HepG2 (cell line): ENCODE measurements around the gene VDAC2. TPM values are rescaled to one million over a fixed set of nuclear protein-coding genes. Genes with fewer than 3 reads are reported as not detected.

Experiments used
- ARNT2 ChIP-seq: sonication (generic); formaldehyde crosslinking; IDR thresholded peaks from 2 replicates; pipeline ENCODE4 v1.8.0; 2022; ENCODE audit warnings: mild to moderate bottlenecking, low read depth, missing genetic modification reagents, moderate library complexity
- BHLHE40 ChIP-seq: IDR thresholded peaks from 2 replicates; pipeline ENCODE4 v1.6.1; 2011; ENCODE audit warnings: low read length, improper control_type of control experiment
- CBFB ChIP-seq: sonication (generic); formaldehyde crosslinking; IDR thresholded peaks from 2 replicates; pipeline ENCODE4 v1.4.0; 2020; ENCODE audit warnings: missing genetic modification reagents
- CEBPZ ChIP-seq: IDR thresholded peaks from 2 replicates; pipeline ENCODE4 v1.6.1; 2012; ENCODE audit warnings: low read length, improper control_type of control experiment
- CSRNP1 ChIP-seq: sonication (generic); formaldehyde crosslinking; IDR thresholded peaks from 2 replicates; pipeline ENCODE4 v1.8.1; 2023; ENCODE audit warnings: mild to moderate bottlenecking, missing genetic modification reagents
- EP300 ChIP-seq, 3 experiments: sonication (generic) in 1 of 3; formaldehyde crosslinking in 1 of 3; IDR thresholded peaks; 2 replicates each; pipeline versions ENCODE4 v1.5.1 to v1.6.1; 2011 to 2020; ENCODE audit warnings: low read depth in 2 of 3, low read length in 2 of 3, borderline replicate concordance in 1 of 3, improper control_type of control experiment in 1 of 3, mild to moderate bottlenecking in 1 of 3, missing genetic modification reagents in 1 of 3, moderate library complexity in 1 of 3
- GLI4 ChIP-seq: sonication (generic); formaldehyde crosslinking; IDR thresholded peaks from 2 replicates; pipeline ENCODE4 v1.5.1; 2020; ENCODE audit warnings: missing genetic modification reagents, mild to moderate bottlenecking, moderate library complexity, borderline replicate concordance
- KLF15 ChIP-seq: sonication (generic); formaldehyde crosslinking; IDR thresholded peaks from 2 replicates; pipeline ENCODE4 v1.8.1; 2023; ENCODE audit warnings: borderline replicate concordance, mild to moderate bottlenecking, inconsistent platforms, missing genetic modification reagents, mixed read lengths
- KLF16 ChIP-seq, 2 experiments: sonication (generic) in 1 of 2; formaldehyde crosslinking in 1 of 2; IDR thresholded peaks; 2 replicates each; pipeline versions ENCODE4 v1.6.1 to v1.8.0; 2016 to 2023; ENCODE audit warnings: missing genetic modification reagents in 2 of 2, missing compliant biosample characterization in 1 of 2
- SKIL ChIP-seq: sonication (generic); formaldehyde crosslinking; IDR thresholded peaks from 2 replicates; pipeline ENCODE4 v1.8.0; 2022; ENCODE audit warnings: missing genetic modification reagents, mild to moderate bottlenecking, moderate library complexity, borderline replicate concordance
- XRCC5 ChIP-seq: fragments of 200-400 bp; formaldehyde crosslinking; optimal IDR thresholded peaks from 2 replicates; pipeline ENCODE3; 2017; ENCODE audit warnings: mild to moderate bottlenecking, low read length
- ZNF225 ChIP-seq: sonication (generic); formaldehyde crosslinking; IDR thresholded peaks from 2 replicates; pipeline ENCODE4 v1.4.0; 2020; ENCODE audit warnings: mild to moderate bottlenecking, missing genetic modification reagents
- ZNF530 ChIP-seq: sonication (generic); formaldehyde crosslinking; IDR thresholded peaks from 2 replicates; pipeline ENCODE4 v1.5.0; 2020; ENCODE audit warnings: low read depth, mild to moderate bottlenecking, missing genetic modification reagents
- ZNF574 ChIP-seq: sonication (generic); formaldehyde crosslinking; IDR thresholded peaks from 2 replicates; pipeline ENCODE4 v1.4.0; 2020; ENCODE audit warnings: missing genetic modification reagents
- ZNF615 ChIP-seq: sonication (generic); formaldehyde crosslinking; IDR thresholded peaks from 2 replicates; pipeline ENCODE4 v1.5.0; 2020; ENCODE audit warnings: mild to moderate bottlenecking, missing genetic modification reagents, borderline replicate concordance
- ZNF678 ChIP-seq: sonication (generic); formaldehyde crosslinking; IDR thresholded peaks from 2 replicates; pipeline ENCODE4 v1.4.0; 2020; ENCODE audit warnings: mild to moderate bottlenecking, missing genetic modification reagents
- polyA plus RNA-seq, 8 experiments: library from polyadenylated mRNA; depleted of rRNA in 3 of 8; stranded (reverse) in 7 of 8; unstranded in 1 of 8; fragments of >200 nt; fragmentation: Illumina TruSeq in 4 of 8; extraction: Trizol in 4 of 8; gene quantifications; 2 replicates each; pipeline versions ENCODE4 v1.2.1 to v1.2.3, GENCODE V29; 2011 to 2016; ENCODE audit warnings: low read depth in 4 of 8, missing spikeins in 1 of 8, mixed read lengths in 1 of 8; ENCODE audit not compliant: insufficient read depth in 1 of 8
- total RNA-seq, 5 experiments: library from RNA; depleted of rRNA; stranded (reverse); fragments of >200 nt; fragmentation: Illumina TruSeq; extraction: Trizol; gene quantifications; 2 replicates each; pipeline ENCODE4 v1.2.3, GENCODE V29; 2016; ENCODE audit warnings: low read depth in 1 of 5

Gene VDAC2
- total and polyA plus RNA-seq, 2 of the 13 experiments (the other 11 are each of a cell fraction or from before 2014, with no cell fraction given), result 67.9 to 222 TPM

- TF ChIP-seq BHLHE40 (no peak), ZNF678 (peak; percentile 81; the same call in 1 of the 2 replicates), GLI4 (CRISPR knock-in tag) (0 out of 2 replicates have a peak, but pooled peaks have one; percentile 85), SKIL (peak; percentile 90; the same call in 1 of the 2 replicates), KLF15 (CRISPR knock-in tag) (no peak), XRCC5 (peak; percentile 55), EP300 (IDR thresholded peaks at IDR 0.05; ENCODE audit: low read depth in 2 of 2, low read length in 2 of 2) (peak in 1 of 2 experiments; percentile 26; a peak in 1 of 4 replicates), EP300 (CRISPR knock-in tag; IDR thresholded peaks at IDR 0.05; ENCODE audit: borderline replicate concordance) (peak; percentile 50; the same call in 1 of the 2 replicates), KLF16 (CRISPR knock-in tag; IDR thresholded peaks at IDR 0.05) (peak in 1 of 2 experiments; percentile 90; a peak in 2 of 4 replicates), ZNF574 (peak; percentile 68), ZNF225 (peak; percentile 92), CSRNP1 (peak; percentile 87; the same call in 1 of the 2 replicates), ZNF615 (no peak), CBFB (CRISPR knock-in tag) (peak; percentile 75), CEBPZ (no peak), ARNT2 (peak; percentile 69; the same call in 1 of the 2 replicates), ZNF530 (CRISPR knock-in tag) (no peak)
Measured at GRCh38 chr10:75210282-75211006, at the start of gene VDAC2 (continued).
